B cell (primary cell): ENCODE data around the gene SIT1.
"Not testable (repeated sequence)": the region's sequence is repeated elsewhere in the genome, so short reads cannot be mapped to it uniquely, and the experiment has no call there.

Experiments
- EZH2 ChIP-seq: IDR thresholded peaks from 2 replicates; pipeline ENCODE4 v1.6.1; 2012; ENCODE audit warnings: borderline replicate concordance, low read depth, mild to moderate bottlenecking, moderate library complexity, low read length; ENCODE audit not compliant: insufficient read depth, poor library complexity, severe bottlenecking
- TF ChIP-seq, protein P1 (sequence below): fragments of 200-600 bp; IDR thresholded peaks from one replicate; pipeline ENCODE4 v1.8.0; 2022; ENCODE audit warnings: antibody characterized with exemption, mild to moderate bottlenecking

GRCh38 chr9:35638751-35639150 is 12.0 kb downstream of the SIT1 start:
- TF ChIP-seq, protein P1, sequence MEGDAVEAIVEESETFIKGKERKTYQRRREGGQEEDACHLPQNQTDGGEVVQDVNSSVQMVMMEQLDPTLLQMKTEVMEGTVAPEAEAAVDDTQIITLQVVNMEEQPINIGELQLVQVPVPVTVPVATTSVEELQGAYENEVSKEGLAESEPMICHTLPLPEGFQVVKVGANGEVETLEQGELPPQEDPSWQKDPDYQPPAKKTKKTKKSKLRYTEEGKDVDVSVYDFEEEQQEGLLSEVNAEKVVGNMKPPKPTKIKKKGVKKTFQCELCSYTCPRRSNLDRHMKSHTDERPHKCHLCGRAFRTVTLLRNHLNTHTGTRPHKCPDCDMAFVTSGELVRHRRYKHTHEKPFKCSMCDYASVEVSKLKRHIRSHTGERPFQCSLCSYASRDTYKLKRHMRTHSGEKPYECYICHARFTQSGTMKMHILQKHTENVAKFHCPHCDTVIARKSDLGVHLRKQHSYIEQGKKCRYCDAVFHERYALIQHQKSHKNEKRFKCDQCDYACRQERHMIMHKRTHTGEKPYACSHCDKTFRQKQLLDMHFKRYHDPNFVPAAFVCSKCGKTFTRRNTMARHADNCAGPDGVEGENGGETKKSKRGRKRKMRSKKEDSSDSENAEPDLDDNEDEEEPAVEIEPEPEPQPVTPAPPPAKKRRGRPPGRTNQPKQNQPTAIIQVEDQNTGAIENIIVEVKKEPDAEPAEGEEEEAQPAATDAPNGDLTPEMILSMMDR: not testable (repeated sequence)
- TF ChIP-seq EZH2: not testable (repeated sequence)
